ENCODE measurements around the gene RHOG. TPM values are rescaled to one million over a fixed set of nuclear protein-coding genes. Genes with fewer than 3 reads are reported as not detected.
"Not testable (repeated sequence)": the region's sequence is repeated elsewhere in the genome, so short reads cannot be mapped to it uniquely, and the experiment has no call there.

The RHOG gene
- total RNA-seq, 1 donor from 2014 or later, result 174 TPM

DNA sequence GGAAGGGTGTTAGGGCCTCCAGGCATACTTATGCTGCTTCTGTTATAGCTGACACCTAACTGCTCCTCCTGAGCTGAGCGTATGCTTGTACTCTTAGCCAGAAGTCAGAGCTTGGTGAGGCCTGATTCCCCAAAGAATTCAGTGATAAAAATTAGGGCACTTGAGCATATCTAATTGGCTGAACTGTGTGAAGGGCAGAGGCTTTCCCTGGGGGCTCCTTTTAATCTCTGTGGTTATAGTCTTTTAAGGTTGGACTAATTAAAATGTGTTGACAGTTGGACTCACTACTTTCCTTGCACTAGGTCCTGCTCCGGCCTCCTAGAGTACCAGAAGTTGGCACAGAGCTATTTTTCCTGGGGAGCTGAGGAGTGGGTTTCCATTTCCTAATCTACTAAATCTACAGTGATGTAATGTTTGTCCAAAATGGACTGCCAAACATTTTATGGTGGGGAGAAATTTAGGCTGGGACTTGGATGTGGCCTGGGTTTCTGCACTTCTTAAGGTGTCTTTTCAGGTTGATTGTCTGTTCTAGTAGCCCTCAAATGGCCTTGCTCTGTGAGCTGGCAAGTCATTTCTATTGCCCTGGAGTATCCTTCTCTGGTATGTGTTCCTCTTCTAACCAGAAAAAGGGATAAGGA lies 33.1 kb upstream of the RHOG start:
- peaks cover 14% of the 10 kb centered on the region for H3K36me3 Mint-ChIP-seq (ENCODE audit: low read depth)
- H3K4me1 Mint-ChIP-seq (ENCODE audit: low read depth), result peaks cover 55% of the 10 kb centered on the region
- intact Hi-C loops (cut with micrococcal nuclease), result no loop called here
- no peaks in the 10 kb centered on the region for H3K9me3 Mint-ChIP-seq
- H3K27ac Mint-ChIP-seq, result no peak overlapping the region
- DNase-seq (ENCODE audit: low spot score), result no peak
- H3K4me3 Mint-ChIP-seq (ENCODE audit: low read depth), result no peak overlapping the region
- H3K27me3 Mint-ChIP-seq (ENCODE audit: low read depth), result no peaks in the 10 kb centered on the region

DNA sequence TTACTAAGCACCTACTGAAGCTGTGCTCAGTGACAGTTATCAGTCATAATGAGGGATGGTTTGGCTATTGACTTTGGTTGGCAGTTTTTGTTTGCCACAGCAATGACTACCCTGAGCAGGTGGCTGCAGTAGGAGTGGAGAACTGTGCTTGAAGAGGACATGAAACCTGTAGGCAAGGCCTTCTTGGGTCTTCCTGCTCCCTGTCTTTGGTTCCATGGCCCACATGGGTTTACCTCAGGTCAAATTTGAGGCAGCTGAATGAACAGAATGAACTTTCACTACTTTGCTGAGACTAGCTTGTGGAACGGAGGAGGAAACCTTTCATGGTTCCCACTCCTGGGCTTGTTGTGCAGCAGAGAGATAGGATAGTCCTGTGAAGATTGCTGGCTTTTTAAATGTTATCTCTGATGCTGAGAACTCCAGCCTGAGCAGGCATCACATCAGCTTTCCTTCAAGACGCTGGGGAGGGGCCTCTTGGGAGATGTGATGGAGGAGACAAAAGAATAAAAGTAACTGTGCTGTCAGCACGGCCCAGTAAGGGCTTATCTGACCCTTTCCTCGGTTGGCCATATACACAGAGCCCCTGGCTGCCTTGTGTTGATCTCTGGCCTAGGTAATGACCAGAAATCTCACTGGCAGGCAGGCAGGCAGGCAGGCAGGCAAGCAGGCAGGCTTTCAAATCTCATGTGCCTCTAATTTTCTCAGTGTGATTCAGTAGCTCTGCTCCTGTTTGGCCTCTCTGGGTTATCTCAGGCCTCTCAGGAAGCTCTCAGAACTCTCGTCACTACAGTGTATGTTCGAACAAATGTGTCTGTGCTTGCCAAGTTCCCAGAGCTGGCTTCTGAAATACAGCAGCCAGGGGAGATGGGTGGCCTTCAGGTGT lies 26.7 kb upstream of the RHOG start:
- Mint-ChIP-seq H3K27me3 (ENCODE audit: low read depth) (no peaks in the 10 kb centered on the region), H3K4me1 (ENCODE audit: low read depth) (peaks cover 74% of the 10 kb centered on the region), H3K36me3 (ENCODE audit: low read depth) (peaks cover 35% of the 10 kb centered on the region), H3K9me3 (no peaks in the 10 kb centered on the region), H3K27ac (peak overlapping the region; percentile 82), H3K4me3 (ENCODE audit: low read depth) (peak overlapping the region; percentile 34)
- DNase-seq (ENCODE audit: low spot score), result no peak
- intact Hi-C loops (cut with micrococcal nuclease), result no loop called here

DNA sequence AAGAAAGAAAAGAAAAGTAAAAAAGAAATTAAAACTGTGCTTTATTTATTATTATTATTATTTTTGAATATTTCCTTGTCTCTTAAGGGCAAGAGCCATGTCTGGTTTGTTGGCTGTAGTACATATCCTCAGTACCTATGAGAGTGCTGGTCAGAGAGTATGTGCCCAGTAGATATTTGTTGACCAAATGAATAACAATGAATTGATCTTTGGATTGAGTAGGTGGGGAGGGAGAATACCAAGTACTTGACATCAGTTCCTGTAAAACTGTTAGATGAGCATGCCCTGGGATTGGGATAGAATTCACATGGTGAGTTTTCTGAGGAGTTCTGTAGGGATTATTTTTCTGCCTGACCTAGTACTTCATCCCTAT lies 26.1 kb upstream of the RHOG start:
- Mint-ChIP-seq H3K4me3 (ENCODE audit: low read depth) (peak overlapping the region; percentile 34), H3K9me3 (no peaks in the 10 kb centered on the region), H3K27ac (peak overlapping the region; percentile 82), H3K27me3 (ENCODE audit: low read depth) (no peaks in the 10 kb centered on the region), H3K36me3 (ENCODE audit: low read depth) (peaks cover 39% of the 10 kb centered on the region), H3K4me1 (ENCODE audit: low read depth) (peaks cover 77% of the 10 kb centered on the region)
- DNase-seq (ENCODE audit: low spot score), result no peak
- intact Hi-C loops (cut with micrococcal nuclease), result no loop called here

DNA sequence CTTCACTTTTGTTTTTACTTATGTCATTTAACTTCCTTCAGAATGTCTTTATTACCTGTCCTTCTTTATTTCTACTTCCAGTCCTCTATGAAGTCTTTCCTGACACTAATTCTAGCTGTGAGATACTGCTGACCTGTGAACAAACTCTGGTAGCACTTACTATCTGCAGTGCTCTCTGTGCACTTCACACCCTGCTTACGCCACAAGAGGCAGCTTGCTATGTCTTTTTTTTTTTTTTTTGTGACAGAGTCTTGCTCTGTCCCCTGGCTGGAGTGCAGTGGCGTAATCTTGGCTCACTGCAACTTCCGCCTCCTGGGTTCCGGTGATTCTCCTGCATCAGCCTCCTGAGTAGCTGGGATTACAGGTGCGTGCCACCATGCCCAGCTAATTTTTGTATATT lies 25.4 kb upstream of the RHOG start:
- H3K27ac Mint-ChIP-seq, result peak overlapping the region; percentile 74
- no peaks in the 10 kb centered on the region for H3K27me3 Mint-ChIP-seq (ENCODE audit: low read depth)
- peaks cover 34% of the 10 kb centered on the region for H3K36me3 Mint-ChIP-seq (ENCODE audit: low read depth)
- no peaks in the 10 kb centered on the region for H3K9me3 Mint-ChIP-seq
- DNase-seq (ENCODE audit: low spot score), result no peak
- intact Hi-C loops (cut with micrococcal nuclease), result no loop called here
- H3K4me1 Mint-ChIP-seq (ENCODE audit: low read depth), result peaks cover 76% of the 10 kb centered on the region
- H3K4me3 Mint-ChIP-seq (ENCODE audit: low read depth), result peak overlapping the region; percentile 13

DNA sequence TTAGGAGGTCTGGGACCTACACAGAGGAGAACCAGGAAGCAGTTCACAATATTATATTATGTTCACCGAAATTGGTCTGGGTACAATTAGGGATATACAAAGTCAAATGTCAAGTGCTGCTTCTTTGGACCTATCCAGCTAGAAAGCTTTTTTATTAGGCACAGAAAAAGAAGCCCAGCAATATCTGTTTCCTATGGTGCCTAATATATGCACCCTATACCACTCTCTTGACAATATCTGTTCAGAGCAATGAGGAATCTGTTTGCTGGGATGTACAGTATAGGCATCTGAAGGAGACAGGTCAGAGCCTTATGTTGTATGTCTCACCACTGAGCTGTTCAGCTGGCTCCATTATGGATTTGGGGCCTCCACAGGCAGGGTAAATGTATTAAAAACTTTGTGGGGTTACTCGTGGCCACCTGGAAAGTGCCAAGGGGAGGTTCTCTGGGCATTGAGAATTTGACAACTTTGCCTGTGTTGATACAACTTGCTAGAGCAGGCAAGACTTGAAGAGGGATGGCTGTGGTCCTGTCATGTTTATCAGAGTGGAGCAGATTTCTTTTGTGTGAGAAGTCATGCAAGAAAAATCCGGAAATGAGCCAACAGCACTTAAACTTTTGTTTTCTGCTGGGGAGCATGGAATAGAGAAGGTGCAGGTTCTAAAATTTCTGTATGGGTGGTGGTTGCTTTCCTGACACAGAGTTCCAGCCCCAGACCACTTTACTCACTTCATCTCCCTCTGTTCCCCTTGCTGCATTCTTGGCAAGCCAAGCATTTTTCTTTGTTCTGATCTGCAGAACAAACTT lies 24.8 kb upstream of the RHOG start:
- Mint-ChIP-seq H3K4me1 (ENCODE audit: low read depth) (peaks cover 77% of the 10 kb centered on the region), H3K9me3 (no peaks in the 10 kb centered on the region), H3K27ac (peak overlapping the region; percentile 74), H3K4me3 (ENCODE audit: low read depth) (peak overlapping the region; percentile 15), H3K27me3 (ENCODE audit: low read depth) (no peaks in the 10 kb centered on the region), H3K36me3 (ENCODE audit: low read depth) (peaks cover 31% of the 10 kb centered on the region)
- intact Hi-C loops (cut with micrococcal nuclease), result no loop called here
- no peak for DNase-seq (ENCODE audit: low spot score)

DNA sequence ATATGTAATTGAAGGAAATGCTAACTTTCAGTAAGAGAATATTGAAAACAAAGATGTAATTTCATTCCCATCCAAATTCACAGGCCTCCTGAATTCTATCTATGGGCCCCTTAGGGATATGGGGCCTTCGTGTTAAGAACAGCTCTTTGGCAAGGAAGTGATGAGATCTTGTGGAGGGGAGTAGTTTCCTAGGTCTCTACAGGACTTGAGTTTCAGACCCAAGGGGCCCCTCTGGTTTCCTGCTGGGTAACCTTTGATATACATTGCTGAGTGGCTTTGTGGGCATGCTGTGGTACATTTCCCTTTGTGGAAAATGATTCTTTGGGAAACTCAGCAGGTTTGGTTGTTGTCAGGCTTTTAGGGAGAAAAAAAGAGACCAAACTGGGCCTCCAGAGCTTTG lies 20.9 kb upstream of the RHOG start:
- peak overlapping the region; percentile 91 for H3K27ac Mint-ChIP-seq
- peaks cover 40% of the 10 kb centered on the region for H3K36me3 Mint-ChIP-seq (ENCODE audit: low read depth)
- no peak for DNase-seq (ENCODE audit: low spot score)
- peak overlapping the region; percentile 99 for H3K4me3 Mint-ChIP-seq (ENCODE audit: low read depth)
- intact Hi-C loops (cut with micrococcal nuclease), result loop anchor here (1.0 to 2.0 kb wide), 4 partner anchors 18 to 123 kb away; no protein-coding TSS in a partner anchor
- peaks cover 80% of the 10 kb centered on the region for H3K4me1 Mint-ChIP-seq (ENCODE audit: low read depth)
- no peaks in the 10 kb centered on the region for H3K27me3 Mint-ChIP-seq (ENCODE audit: low read depth)
- H3K9me3 Mint-ChIP-seq, result no peaks in the 10 kb centered on the region

DNA sequence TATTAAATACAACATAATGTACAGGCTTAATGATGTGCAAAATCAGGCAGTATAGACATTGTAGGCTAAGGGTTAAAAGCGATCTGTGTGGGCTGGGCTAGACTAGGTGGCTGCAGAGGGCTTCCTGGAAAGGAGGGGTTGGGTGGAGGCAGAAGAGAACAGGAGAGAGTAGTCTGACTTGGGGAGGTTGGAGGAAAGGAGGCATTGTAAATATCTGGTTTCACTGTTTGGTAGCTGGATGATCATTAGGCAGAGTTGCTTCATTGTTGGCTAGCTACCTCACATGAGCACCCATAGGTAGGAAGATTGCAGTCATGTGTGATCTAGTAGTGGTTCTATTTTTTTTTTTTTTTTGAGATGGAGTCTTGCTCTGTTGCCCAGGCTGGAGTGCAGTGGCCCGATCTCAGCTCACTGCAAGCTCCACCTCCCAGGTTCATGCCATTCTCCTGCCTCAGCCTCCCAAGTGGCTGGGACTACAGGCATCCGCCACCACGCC lies 20.2 kb upstream of the RHOG start:
- not testable (repeated sequence) for DNase-seq (ENCODE audit: low spot score); H3K9me3 Mint-ChIP-seq; H3K27me3 Mint-ChIP-seq (ENCODE audit: low read depth)
- H3K36me3 Mint-ChIP-seq (ENCODE audit: low read depth), result peaks cover 46% of the 10 kb centered on the region
- peaks cover 73% of the 10 kb centered on the region for H3K4me1 Mint-ChIP-seq (ENCODE audit: low read depth)
- peak overlapping the region; percentile 99 for H3K4me3 Mint-ChIP-seq (ENCODE audit: low read depth)
- H3K27ac Mint-ChIP-seq, result peak overlapping the region; percentile 91
- intact Hi-C loops (cut with micrococcal nuclease), result loop anchor here (1.0 to 2.0 kb wide), 5 partner anchors 18 to 124 kb away; no protein-coding TSS in a partner anchor

DNA sequence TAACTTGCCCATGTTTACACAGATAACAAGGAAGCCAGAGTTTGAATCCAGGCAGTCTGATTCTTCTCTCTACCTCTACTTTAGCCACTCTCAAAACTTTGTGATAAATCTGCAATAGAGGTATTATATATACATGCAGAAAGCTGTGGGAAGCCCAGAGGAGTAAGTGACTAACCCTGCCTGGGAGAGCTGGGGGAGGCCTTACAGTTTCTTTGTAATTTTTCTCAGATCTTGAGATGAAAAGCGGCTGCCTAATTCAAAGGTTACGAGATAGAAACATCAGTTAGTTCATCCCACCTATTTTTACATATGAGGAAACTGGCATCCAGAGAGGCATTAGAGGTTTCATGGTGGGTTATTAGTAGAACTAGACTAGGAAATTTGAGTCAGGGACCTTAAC lies 19.6 kb upstream of the RHOG start:
- H3K4me3 Mint-ChIP-seq (ENCODE audit: low read depth), result peak overlapping the region; percentile 99
- H3K4me1 Mint-ChIP-seq (ENCODE audit: low read depth), result peaks cover 68% of the 10 kb centered on the region
- no peaks in the 10 kb centered on the region for H3K27me3 Mint-ChIP-seq (ENCODE audit: low read depth)
- peak overlapping the region; percentile 91 for H3K27ac Mint-ChIP-seq
- intact Hi-C loops (cut with micrococcal nuclease), result loop anchor here (1.0 to 2.0 kb wide), 4 partner anchors 21 to 124 kb away; no protein-coding TSS in a partner anchor
- DNase-seq (ENCODE audit: low spot score), result no peak
- H3K9me3 Mint-ChIP-seq, result no peaks in the 10 kb centered on the region
- peaks cover 46% of the 10 kb centered on the region for H3K36me3 Mint-ChIP-seq (ENCODE audit: low read depth)

DNA sequence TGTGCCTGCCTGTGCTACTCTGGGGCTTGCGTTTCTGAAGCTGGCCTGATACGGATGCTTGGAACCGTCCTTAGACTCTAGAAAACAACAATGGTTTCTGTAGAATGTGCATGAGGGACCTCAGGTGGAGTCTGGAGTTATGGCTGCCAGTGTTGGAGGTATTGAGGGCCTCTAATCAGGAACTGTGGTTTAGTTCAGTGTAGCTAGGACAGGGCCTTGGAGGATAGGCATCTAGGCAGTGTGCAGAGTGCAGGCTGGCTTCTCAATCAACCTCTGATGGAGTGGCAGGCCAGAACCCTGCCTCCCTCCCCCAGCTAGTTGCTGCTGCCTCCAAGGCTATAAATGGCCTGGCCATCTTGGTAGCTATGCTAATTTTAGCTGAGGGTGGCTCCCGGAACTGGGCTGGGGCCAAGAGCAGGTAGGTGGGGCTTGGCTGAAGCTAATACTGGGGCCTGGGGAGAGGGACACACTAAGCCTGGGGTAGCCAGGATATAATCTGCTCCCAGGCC lies 18.7 kb upstream of the RHOG start:
- no peaks in the 10 kb centered on the region for H3K9me3 Mint-ChIP-seq
- H3K36me3 Mint-ChIP-seq (ENCODE audit: low read depth), result peaks cover 41% of the 10 kb centered on the region
- no peaks in the 10 kb centered on the region for H3K27me3 Mint-ChIP-seq (ENCODE audit: low read depth)
- DNase-seq (ENCODE audit: low spot score), result no peak
- peak overlapping the region; percentile 99 for H3K4me3 Mint-ChIP-seq (ENCODE audit: low read depth)
- intact Hi-C loops (cut with micrococcal nuclease), result loop anchor here (5.0 kb wide), 1 partner anchor 88 kb away; no protein-coding TSS in a partner anchor
- peaks cover 61% of the 10 kb centered on the region for H3K4me1 Mint-ChIP-seq (ENCODE audit: low read depth)
- H3K27ac Mint-ChIP-seq, result peak overlapping the region; percentile 91

DNA sequence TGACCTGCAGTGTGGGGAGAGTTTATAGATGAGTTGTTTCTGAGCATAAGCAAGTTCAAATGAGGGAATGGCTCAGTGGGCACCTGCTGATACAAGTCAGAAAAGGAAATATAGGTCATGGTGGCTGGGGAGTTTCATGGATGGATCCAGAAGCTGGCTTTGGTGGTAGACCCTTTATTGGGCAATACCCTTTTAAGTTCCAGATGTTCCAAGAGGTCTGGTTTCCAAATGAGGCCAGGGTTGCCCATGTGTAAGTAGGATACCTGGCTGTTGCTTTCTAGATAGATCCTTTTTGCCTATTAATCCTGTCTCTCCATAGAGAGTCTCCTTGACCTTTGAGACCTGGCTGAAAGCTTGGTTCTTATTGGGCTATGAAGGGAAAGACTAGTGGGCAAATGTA lies 16.9 kb upstream of the RHOG start:
- Mint-ChIP-seq H3K9me3 (no peaks in the 10 kb centered on the region), H3K4me3 (ENCODE audit: low read depth) (peak overlapping the region; percentile 99), H3K36me3 (ENCODE audit: low read depth) (peaks cover 30% of the 10 kb centered on the region), H3K4me1 (ENCODE audit: low read depth) (peaks cover 69% of the 10 kb centered on the region), H3K27ac (peak overlapping the region; percentile 78), H3K27me3 (ENCODE audit: low read depth) (no peaks in the 10 kb centered on the region)
- intact Hi-C loops (cut with micrococcal nuclease), result loop anchor here (5.0 kb wide), 1 partner anchor 90 kb away; no protein-coding TSS in a partner anchor
- DNase-seq (ENCODE audit: low spot score), result no peak

DNA sequence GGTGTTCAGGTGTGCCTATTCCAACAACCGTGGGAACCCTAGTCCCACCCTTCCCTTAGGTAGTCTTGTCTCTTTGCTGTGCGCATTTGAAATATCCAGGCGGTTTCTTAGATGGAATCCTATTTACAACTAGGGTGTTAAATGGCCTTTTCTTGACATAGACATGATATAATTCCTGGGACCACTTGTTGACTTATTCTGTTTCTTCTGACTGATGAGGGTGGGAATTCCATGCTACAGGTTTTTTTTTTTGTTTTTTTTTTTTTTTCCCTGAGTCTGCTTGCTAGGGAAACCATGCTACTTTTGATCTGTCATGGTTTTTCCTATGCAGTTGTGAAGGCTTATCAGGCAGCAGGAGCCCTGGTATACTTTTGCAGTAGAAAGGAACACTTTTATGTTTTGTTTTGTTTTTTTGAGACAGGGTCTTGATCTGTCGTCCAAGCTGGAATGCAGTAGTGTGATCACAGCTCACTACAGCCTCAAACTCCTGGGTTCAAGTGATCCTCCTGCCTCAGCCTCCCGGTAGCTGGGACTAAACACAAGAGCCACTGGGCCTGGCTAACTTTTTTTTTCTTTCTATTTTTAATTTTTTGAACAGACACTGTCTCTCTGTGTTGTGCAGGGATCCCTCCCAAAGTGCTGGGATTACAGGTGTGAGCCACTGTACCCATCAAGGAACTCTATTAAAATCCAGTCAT lies 16.2 kb upstream of the RHOG start:
- DNase-seq (ENCODE audit: low spot score), result no peak
- H3K9me3 Mint-ChIP-seq, result no peaks in the 10 kb centered on the region
- intact Hi-C loops (cut with micrococcal nuclease), result loop anchor here (5.0 kb wide), 1 partner anchor 90 kb away; no protein-coding TSS in a partner anchor
- H3K4me1 Mint-ChIP-seq (ENCODE audit: low read depth), result peaks cover 66% of the 10 kb centered on the region
- H3K4me3 Mint-ChIP-seq (ENCODE audit: low read depth), result peak overlapping the region; percentile 99
- H3K36me3 Mint-ChIP-seq (ENCODE audit: low read depth), result peaks cover 26% of the 10 kb centered on the region
- H3K27ac Mint-ChIP-seq, result peak overlapping the region; percentile 90
- no peaks in the 10 kb centered on the region for H3K27me3 Mint-ChIP-seq (ENCODE audit: low read depth)
